HTERT RPE-1 (cell line): ENCODE measurements around the gene CTXN1.
"Not testable (repeated sequence)": the region's sequence is repeated elsewhere in the genome, so short reads cannot be mapped to it uniquely, and the experiment has no call there.

Source experiments
- in situ Hi-C: fragments of 300-500 bp; cut with MboI; formaldehyde crosslinking; loops from 4 replicates; pipeline ENCODE4 v1.14.3; 2020; ENCODE audit warnings: low sequenced_read_pairs

Gene CTXN1

DNA sequence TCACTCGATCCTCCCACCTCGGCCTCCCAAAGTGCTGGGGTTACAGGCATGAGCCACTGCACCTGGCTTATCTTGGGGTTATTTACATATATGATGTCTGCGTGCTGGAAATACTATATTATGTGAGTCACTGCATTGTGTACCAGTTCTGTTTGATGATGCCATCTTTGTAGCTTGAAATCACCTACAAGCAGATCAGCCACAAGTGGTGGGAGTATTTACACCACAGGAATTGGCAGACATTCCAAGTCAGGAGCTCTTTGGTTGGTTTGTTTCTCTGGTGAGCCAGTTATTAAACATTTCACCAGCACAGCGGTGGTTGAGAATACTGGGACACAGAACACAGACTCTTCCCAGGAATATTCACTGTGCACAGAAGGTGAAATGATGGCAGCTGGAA is 22.0 kb upstream of the CTXN1 start:
- in situ Hi-C loops, result no loop called here

DNA sequence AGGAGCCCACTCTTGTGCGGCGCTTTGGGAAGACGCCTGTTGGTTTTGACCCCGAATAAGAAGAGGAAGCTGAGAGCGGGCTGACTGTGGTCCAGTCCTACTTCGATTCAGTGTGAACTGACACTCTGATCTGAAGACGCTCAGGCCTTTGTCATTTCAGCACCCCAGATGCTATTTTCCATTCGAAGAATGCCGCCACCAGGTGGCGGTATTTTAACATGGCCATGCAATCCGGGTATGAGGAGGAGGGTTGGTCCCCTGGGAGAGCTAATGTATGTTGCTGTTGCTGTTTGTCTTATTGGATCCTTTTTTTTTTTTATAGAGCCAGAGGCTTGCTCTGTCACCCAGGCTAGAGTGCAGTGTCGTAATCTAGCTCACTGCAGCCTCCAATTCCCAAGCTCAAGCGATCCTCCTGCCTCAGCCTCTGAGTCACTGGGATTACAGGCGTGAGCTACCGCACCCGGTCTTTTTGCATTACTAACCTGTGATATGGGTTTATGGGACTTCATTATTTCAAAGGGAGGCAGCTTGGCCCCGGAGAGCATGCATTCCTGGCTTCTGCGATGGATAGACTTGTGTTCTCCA is 18.3 kb upstream of the CTXN1 start:
- in situ Hi-C loops, result no loop called here

DNA sequence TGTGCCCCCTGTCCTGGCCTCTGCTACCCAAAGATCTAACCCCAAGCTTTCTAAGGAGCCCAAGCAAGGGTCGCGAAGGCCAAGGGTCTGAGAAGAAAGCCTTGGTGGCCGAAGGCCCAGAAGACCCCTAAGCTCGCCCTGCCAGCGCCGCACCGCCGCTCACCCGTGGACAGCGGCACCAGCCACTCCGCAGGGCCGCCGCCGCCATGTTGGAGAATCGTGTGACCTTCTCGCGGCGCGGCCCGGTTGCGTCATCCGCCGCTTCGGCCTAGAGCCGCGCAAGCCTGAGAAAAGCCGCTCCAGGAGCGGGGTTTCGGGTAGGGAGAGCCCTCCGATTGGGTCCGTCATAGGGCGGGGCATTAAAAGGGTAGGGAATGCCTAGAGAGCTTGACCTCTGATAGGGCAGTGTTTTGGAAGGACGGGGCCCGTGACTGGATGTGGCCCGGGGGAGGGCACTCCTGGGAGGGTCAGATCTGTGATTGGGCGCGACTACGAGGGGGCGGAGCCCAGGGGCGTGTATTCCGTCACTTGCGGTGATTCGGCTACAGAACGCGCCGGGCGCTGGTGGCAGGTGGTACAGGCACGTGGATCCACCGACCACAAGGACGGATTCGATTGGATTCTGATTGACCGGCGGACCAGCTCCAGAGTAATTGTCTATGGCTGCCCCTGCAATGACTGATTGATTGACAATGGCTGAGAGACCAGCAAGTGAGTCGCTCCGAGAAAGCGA is 17.7 kb upstream of the CTXN1 start, which contains the start of gene TIMM44:
TSS of gene TIMM44 (minus strand) at position 223 of the 733 bp plus-strand sequence. CDS start at position 208, 15 bp downstream.
- in situ Hi-C loops, result no loop called here

DNA sequence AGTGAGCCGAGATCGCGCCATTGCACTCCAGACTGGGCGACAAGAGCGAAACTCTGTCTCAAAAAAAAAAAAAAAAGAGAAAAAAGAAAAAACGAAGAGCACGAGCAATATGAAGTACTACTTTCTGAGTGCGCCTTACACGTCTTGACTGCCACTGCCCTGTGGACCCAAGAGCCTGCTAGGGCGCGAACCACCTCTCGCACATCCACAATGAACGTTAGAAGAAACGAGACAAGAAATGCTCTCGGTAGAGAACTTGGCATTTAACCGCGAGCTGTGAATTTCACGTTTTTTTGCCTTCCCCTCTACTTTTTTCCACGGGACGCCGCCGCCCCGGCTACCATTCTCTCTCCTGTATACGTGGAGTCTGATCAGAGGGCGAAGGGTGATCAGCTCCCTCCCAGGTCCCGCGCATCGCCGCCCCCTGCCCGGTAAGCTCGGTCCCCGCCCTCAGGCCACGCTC is 17.1 kb upstream of the CTXN1 start:
- in situ Hi-C loops, result no loop called here

DNA sequence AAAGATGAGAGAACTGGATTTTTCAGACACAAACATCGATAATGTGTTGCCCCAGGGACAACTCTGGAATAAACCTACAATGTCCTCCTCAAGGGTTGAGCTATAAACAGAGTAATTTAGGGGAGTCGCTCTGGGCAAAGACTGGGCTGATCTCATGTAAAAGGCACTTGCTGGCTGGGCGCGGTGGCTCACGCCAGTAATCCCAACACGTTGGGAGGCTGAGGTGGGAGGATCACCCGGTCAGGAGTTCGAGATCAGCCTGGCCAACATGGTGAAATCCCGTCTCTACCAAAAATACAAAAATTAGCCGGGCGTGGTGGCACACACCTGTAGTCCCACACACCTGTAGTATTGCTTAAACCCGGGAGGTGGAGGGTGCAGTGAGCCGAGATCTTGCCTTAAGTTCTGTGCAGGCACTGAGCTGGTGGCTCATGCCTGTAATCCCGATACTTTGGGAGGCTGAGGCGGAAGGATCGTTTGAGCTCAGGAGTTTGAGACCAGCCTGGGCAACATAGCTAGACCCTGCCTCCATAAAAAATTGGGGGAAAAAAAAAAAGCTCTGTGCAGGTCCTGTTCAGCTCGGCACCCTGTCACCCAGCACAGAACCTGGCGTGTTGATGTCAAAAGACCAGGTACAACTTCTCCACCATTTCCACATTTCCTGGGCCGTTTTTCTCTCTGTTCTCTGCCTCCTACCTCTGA is 16.1 kb upstream of the CTXN1 start:
- in situ Hi-C loops, result no loop called here

DNA sequence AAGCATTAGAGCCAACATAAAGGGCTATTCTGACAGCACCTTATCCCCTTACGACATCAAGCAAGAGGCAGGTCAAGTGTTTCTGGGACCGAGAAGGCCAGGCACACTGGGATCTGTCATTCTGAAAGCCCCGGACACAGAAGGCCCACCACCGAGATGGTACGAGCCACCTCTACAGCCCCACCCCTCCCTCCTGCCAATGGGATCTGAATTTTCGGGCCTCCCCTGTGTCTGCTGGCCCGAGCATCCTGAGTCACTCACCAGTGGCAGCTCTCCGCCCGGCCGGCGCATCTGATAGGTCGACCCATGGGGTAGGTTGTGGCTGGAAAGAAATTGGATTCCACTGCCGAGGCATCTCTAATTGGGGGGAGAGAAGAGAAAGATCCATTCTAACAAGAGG is 14.9 kb upstream of the CTXN1 start:
- in situ Hi-C loops, result no loop called here

DNA sequence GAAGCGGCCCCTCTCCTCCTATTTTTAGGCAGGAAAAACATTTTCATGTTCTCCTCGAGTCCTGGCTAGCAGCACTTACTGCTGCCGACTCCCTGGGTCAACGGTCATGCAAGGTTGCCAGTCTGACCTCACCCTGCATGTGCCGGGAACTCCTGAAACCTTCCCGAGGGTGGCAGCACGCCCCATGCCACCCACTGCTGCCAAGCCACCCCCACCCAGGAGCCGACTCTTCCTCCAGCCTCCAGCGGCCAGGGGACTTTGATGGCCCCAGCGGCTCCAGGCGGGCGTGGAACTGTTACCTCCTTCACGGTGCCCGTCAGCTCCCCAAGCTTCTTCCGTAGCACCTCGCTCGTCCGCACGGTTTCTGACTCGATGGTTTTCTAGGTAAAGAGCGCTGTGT is 8.8 kb upstream of the CTXN1 start:
- in situ Hi-C loops, result no loop called here

DNA sequence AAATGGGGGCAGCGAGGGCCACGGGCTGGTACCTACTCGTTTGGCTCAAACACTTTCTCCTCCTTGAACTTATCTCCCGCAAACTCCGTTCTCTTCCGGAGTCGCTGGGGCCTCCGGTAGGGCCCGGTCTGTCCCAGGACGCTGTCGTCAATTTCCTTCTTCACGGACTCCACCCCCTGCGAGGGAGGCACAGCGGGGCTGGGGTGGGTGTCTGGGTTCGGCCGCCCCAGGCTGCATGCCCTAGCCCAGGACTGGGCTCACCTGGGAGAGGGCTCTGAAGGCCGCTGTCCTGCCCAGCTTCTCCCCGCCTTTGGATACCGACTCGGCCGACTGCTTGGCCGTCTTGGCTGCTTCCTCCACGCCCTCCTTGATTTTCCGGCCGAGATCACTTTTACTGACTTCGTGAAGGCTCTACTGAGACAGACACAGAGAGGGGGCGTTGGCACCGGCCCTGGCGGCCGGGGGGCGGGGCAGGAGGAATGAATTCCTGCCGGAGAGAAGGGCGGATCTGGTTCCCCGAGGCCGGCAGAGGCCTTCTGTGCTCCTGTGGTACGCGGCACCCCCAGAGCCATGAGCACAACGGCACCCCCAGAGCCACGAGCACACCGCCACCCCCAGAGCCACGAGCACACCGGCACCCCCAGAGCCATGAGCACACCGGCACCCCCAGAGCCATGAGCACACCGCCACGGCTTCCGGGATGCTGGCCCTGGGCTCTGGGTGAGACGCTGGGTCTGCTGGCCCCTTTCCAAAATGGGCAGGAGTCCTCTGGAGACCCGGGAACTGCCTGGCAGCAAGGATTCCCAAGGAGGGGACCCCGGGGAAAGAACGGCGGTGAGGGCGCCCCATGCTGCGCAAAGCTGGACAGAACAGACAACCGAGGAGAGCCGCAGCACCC is 8.1 kb upstream of the CTXN1 start:
- in situ Hi-C loops, result no loop called here

DNA sequence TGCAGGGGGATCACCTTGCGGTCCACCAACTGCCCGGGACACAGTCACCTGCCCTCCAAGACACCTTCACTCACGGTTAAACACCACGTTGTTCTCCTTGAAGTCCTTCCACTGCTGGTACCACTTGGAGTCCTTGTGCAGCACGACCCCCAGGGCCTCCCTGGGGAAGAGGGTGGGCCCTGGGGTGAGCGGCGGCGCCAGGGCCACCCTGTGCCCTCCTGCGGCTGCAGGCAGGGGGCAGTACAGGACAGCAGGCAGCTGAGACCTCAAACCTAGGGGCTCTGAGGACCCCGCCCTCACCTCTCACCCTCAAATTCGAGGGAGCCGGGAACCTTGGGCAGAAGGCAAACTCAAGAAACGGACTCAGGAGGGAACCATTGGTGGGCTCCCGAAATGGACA is 7.5 kb upstream of the CTXN1 start:
- in situ Hi-C loops, result no loop called here

DNA sequence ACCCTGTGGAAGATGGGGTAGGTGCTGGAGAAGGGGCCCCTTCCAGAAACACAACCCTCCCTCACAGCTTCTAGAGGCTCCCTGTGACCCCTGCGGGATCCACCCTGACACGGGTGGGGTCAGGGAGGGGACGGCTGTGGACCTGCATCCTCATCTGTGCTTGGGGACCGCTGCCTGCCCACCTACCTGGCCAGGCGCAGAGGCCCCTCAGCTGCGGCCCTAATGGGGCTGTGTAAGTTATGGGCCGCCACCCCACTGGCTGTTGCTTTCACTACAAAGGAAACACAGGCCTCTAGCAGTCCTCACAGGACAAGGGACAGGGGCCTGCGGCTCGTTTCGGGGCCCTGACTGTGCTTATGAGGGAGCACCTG is 7.0 kb upstream of the CTXN1 start:
- in situ Hi-C loops, result no loop called here

DNA sequence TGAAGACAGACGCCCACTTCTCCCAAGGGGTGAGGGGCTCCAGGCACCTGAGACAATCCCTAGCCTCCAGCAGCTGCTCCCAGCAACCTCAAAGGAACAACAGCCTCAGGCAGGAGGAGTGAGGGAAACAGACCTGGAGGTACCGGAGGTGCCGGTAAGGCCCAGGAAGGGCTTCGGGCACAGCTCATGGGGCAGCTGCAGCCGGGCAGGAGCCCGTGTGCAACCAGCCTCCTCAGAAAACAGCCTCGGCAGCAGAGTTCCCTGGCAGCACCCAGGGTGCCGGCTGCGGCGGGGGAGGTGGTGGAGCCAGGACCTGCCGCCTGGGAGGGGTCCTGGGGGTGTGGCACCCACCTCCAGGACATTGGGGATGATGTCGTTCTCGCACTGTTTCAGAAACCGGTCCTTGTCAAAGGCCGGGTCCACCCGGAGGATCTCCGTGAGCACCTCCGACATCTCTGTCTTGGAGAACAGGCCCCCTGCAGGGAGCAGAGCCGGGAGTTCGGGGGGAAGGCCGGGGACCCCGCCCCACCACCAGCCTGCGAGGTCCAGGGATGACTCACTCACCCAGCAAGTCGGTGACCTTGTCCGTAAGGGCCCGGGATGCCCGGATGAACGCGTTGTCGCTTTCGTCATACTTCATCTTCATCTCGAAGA is 6.5 kb upstream of the CTXN1 start:
- in situ Hi-C loops, result no loop called here

DNA sequence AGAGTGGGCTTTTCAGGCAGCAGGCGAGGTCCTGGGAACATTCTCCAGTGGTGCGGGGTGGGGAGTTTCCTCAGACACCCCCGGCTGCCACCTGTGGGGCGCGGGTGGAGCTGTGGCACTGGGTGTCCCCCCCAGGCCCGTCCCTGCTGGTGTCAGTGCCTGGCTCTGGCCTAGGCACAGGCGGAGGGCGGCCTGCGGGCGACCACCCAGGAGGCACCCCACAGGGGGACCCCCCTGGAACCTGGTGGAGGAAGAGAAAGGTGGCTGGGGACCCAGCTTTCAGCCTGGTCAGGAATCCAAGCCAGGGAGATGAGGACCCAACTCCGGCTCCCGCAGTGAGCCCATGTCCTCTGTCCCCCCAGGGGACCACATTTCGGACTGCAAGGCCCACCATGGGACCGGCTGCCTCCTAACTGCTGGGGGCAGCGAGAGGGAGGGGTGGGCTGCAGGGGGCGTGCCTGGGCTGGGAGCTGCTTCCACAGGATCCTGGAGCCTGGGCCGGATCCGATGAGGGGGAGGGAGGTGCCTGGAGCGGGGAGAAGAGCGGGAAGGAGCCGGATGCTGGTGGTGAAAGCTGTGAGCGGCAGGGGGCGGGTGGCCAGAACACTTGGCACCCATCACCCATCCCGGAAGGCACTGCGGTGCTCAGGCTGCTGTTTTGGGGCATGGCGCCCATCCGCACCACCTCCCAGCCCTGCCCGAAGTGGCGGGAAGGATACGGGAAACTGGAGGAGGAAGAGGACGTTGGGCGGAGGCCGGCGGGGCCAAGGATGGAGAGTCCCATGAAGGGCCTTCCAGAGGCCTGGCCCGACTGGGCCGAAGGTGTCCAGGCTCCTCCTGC is 5.5 kb upstream of the CTXN1 start:
- in situ Hi-C loops, result no loop called here

DNA sequence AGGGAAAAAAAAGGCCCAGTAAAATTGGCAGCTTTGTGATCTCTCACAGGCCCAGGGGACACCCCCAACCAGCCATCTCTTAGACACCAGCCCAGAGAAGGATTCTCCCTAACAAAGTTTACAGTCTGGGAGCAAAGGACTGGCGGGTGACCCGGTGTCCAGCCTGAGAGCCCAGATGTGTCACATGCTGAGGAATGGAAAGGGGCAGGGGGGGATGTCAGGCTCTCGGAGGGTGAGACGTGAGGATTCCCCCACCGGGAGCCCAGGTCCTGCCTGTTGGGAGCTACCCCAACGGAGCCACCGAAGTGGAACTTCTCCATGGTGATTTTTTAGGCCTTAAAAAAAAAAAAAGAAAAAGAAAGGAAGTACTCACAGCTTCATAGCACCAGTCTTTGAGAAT is 4.8 kb upstream of the CTXN1 start:
- in situ Hi-C loops, result no loop called here

DNA sequence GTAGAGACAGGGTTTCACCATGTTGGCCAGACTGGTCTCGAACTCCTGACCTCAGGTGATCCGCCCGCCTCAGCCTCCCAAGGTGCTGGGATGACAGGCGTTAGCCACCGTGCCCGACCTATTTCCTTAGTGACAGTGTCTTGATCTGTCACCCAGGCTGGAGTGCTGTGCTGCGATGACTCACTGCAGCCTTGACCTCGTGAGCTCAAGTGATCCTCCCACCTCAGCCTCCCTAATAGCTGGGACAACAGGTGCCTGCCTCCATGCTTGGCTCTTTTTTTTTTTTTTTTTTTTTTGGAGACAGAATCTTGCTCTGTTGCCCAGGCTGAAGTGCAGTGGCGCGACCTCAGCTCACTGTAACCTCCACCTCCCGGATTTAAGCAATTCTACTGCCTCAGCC is 4.1 kb upstream of the CTXN1 start:
- in situ Hi-C loops, result not testable (repeated sequence)

DNA sequence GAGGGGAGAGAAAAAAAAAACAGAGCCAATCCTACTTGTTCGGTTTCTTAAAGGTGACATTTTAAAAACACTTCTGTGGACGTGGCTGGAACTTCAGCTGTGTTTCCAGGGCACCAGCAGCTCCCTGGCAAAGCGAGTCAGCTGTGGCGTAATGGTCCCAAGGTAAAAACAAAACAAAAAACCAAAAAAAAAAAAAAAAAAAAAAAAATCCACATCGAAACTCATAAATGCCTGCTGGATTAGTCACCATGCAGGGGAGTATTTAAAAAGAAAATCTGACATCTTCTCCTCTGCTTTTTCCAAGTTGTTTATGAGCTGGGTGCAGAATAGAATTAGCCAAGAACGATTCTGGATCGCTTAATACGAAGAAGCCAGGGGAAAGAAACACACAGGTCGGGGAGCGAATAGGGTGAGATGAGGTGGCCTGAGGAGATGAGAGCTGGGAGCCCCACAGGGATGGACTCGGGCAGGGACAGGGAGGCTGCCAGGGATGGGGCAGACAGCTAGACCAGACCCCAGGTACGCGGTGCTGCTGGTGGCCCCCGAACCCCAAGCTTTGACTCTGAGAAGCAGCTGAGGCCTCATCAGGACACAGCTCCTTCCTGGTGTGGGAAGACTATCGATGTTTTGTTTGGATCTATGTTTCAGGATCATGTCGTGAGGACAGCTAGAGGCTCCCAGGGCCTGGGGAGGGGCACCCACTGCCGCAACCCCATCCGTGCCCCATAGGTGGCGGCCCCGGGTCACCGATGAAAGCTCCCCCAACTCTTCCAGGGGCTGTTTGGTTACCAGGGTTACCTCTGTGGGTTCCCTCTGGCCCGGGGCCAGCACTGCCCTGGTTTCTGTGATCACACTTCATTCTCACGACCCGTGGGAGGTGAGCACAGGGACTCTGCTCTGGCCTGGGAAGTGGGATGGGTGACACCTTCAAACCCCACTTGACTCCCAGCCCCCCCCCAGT is 3.1 kb upstream of the CTXN1 start:
- in situ Hi-C loops, result no loop called here

DNA sequence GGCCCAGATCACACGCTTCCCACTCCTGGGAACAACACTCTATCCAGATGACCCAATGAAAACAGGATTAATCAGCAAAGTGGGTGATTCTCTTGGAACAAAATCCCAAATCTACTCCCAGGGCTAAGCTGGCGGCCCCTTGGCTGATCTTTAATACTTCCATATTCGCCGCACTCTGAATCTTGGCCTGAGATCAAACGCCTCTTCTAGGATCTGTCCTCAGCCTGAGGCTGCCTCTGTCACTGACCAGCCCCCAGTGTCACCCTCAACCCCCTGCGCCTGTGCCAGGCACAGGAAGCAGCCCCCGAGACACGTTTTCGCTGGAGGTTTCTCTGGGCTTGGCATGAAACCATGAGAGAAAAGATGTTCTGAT is 2.4 kb upstream of the CTXN1 start:
- in situ Hi-C loops, result no loop called here

DNA sequence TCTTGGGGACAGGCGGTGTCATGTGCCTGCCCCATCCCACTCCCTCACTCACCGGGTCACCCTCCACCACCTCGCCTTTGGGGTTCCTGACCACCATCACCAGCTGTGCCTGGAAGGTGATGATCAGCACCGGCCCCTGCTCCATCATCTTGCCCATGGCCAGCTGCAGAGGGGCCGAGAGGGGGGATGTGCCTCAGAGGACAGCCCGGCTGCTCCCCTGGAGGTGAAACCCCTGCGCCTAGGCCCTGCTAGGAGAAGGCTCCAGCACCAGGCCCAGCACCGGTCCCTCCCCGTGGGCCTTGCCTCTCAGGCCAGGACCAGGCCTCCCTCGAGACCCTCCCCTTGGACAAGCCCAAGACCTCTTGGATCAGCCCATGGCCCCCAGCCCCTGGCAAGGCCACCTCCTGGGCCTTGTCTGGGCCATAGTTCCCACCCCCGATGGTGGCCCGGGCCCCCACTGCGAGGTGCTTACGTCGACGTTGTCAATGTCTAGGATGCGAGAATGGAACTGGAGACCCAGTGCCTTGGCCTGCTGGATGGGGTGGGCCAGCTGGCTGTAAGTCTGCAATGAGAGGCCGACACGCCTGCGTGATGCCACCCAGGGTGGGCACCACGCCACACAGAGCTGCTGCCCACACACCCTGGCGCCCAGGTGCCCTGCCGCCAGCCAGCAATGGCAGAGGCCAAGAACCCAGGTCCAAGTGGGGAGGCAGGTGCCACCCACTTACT is 1.8 kb upstream of the CTXN1 start:
- in situ Hi-C loops, result no loop called here
